K562 (cell line): ENCODE results near the gene VPS9D1. TPM values are rescaled to one million over a fixed set of nuclear protein-coding genes. Genes with fewer than 3 reads are reported as not detected.
A peak's percentile ranks its signal among the peaks of the same experiment; 100 is the strongest.

Experiments used
- ARID2 ChIP-seq: fragments of 450-650 bp; IDR thresholded peaks from 2 replicates; pipeline ENCODE4 v1.6.1; 2017; ENCODE audit warnings: antibody characterized with exemption, mild to moderate bottlenecking
- CAMTA2 ChIP-seq: fragments of 250-450 bp; sonication (Bioruptor Pico); conservative IDR thresholded peaks from 2 replicates; pipeline ENCODE4 v1.5.1; 2022
- CBFB ChIP-seq: sonication (generic); formaldehyde crosslinking; IDR thresholded peaks from 2 replicates; pipeline ENCODE4 v1.4.0; 2020; ENCODE audit warnings: mild to moderate bottlenecking, missing genetic modification reagents
- EHMT2 ChIP-seq: fragments of 450-650 bp; IDR thresholded peaks from 2 replicates; pipeline ENCODE4 v1.6.1; 2018; ENCODE audit warnings: antibody characterized with exemption
- FOXJ2 ChIP-seq: fragments of 200-800 bp; sonication (Bioruptor generic); IDR thresholded peaks from 2 replicates; pipeline ENCODE4 v1.6.1; 2016; ENCODE audit warnings: missing genetic modification characterization, missing compliant biosample characterization
- HDAC8 ChIP-seq: fragments of 450-650 bp; IDR thresholded peaks from 2 replicates; pipeline ENCODE4 v1.6.1; 2016; ENCODE audit warnings: mild to moderate bottlenecking, missing genetic modification characterization, moderate library complexity, missing compliant biosample characterization
- HEY1 ChIP-seq: fragments of 250-450 bp; sonication (Bioruptor Pico); IDR thresholded peaks from 2 replicates; pipeline ENCODE4 v1.5.0; 2020; ENCODE audit warnings: mild to moderate bottlenecking, moderate library complexity, borderline replicate concordance
- KAT2B ChIP-seq: IDR thresholded peaks from one replicate; pipeline ENCODE4 v1.6.1; 2012; ENCODE audit warnings: low read depth, mild to moderate bottlenecking, control low read depth, inconsistent platforms, low read length, moderate library complexity
- LEF1 ChIP-seq: fragments of 450-650 bp; IDR thresholded peaks from 2 replicates; pipeline ENCODE4 v1.6.1; 2016; ENCODE audit warnings: mild to moderate bottlenecking
- MEF2D ChIP-seq: conservative IDR thresholded peaks from 2 replicates; pipeline ENCODE4 v1.6.1; 2016; ENCODE audit warnings: low read depth, missing genetic modification characterization, missing compliant biosample characterization
- MTF1 ChIP-seq: fragments of 250-450 bp; sonication (Bioruptor Pico); IDR thresholded peaks from 2 replicates; pipeline ENCODE4 v1.9.0; 2021; ENCODE audit warnings: moderate library complexity, mild to moderate bottlenecking, inconsistent platforms, borderline replicate concordance
- MXI1 ChIP-seq: IDR thresholded peaks from 2 replicates; pipeline ENCODE4 v1.6.1; 2011; ENCODE audit warnings: low read depth, mild to moderate bottlenecking, improper control_type of control experiment, low read length
- POLR2AphosphoS5 ChIP-seq: IDR thresholded peaks from 2 replicates; pipeline ENCODE4 v1.6.1; 2011; ENCODE audit warnings: mild to moderate bottlenecking, low read depth, low read length, moderate library complexity; ENCODE audit not compliant: control insufficient read depth, insufficient read depth
- SMAD3 ChIP-seq: fragments of 450-650 bp; formaldehyde crosslinking; conservative IDR thresholded peaks from 2 replicates; pipeline ENCODE4 v1.4.0; 2020; ENCODE audit warnings: mild to moderate bottlenecking
- SREBF1 ChIP-seq: fragments of 150-350 bp; IDR thresholded peaks from 2 replicates; pipeline ENCODE4 v1.6.1; 2014; ENCODE audit warnings: antibody characterized with exemption, low read depth, low read length, borderline replicate concordance
- TCFL5 ChIP-seq: fragments of 250-450 bp; sonication (Bioruptor Pico); conservative IDR thresholded peaks from 2 replicates; pipeline ENCODE4 v1.6.1; 2021; ENCODE audit warnings: mild to moderate bottlenecking, moderate library complexity, matching md5 sums
- ZKSCAN3 ChIP-seq: fragments of 250-450 bp; sonication (Bioruptor Pico); IDR thresholded peaks from 2 replicates; pipeline ENCODE4 v1.4.0; 2020
- ZNF583 ChIP-seq: fragments of 250-450 bp; sonication (Bioruptor Pico); IDR thresholded peaks from 2 replicates; pipeline ENCODE4 v1.4.0; 2020
- ZNF586 ChIP-seq: fragments of 450-650 bp; formaldehyde crosslinking; conservative IDR thresholded peaks from 2 replicates; pipeline ENCODE4 v1.4.0; 2020; ENCODE audit warnings: mild to moderate bottlenecking, moderate library complexity
- ZNF764 ChIP-seq: fragments of 250-450 bp; sonication (Bioruptor Pico); IDR thresholded peaks from 2 replicates; pipeline ENCODE4 v1.4.0; 2020; ENCODE audit warnings: low read depth, mild to moderate bottlenecking, moderate library complexity
- polyA plus RNA-seq, 8 experiments: library from polyadenylated mRNA; depleted of rRNA in 4 of 8; stranded (reverse) in 5 of 8; unstranded in 3 of 8; fragments of >200 nt; fragmentation: Nextera tagmentation in 2 of 8; fragmentation: Illumina TruSeq in 1 of 8; extraction: Ambion mirVana in 2 of 8; extraction: Trizol in 1 of 8; gene quantifications; 2 replicates each; pipeline versions ENCODE4 v1.2.1 to v1.2.3, GENCODE V29; 2011 to 2014; ENCODE audit warnings: inconsistent platforms in 1 of 8, missing spikeins in 1 of 8
- total RNA-seq, 7 experiments: library from RNA; depleted of rRNA in 6 of 7; stranded (reverse); fragments of >200 nt in 6 of 7; fragmentation: Illumina TruSeq in 2 of 7; extraction: Trizol in 2 of 7; gene quantifications; 2 replicates each; pipeline versions ENCODE4 v1.2.1 to v1.2.3, GENCODE V29; 2011 to 2021; ENCODE audit warnings: low replicate concordance in 1 of 7
- TF ChIP-seq, protein P1 (sequence below): fragments of 450-650 bp; IDR thresholded peaks from 2 replicates; pipeline ENCODE4 v1.6.1; 2017; ENCODE audit warnings: mild to moderate bottlenecking, moderate library complexity
- TF ChIP-seq, protein P2 (sequence below): conservative IDR thresholded peaks from 2 replicates; pipeline ENCODE4 v1.6.1; 2011; ENCODE audit warnings: low read depth, mild to moderate bottlenecking, low read length; ENCODE audit not compliant: control insufficient read depth
- TF ChIP-seq, protein P3 (sequence below): IDR thresholded peaks from 2 replicates; pipeline ENCODE4 v1.6.1; 2012; ENCODE audit warnings: low read depth, low read length, improper control_type of control experiment, borderline replicate concordance
- TF ChIP-seq, protein P4 (sequence below): fragments of 450-650 bp; formaldehyde crosslinking; IDR thresholded peaks from 2 replicates; pipeline ENCODE4 v1.4.0; 2022; ENCODE audit warnings: mild to moderate bottlenecking, moderate library complexity

VPS9D1 gene
- total and polyA plus RNA-seq, 9 of the 15 experiments (the other 6 are each of a cell fraction or from before 2014, with no cell fraction given) = 0.33 to 3.1 (median 1.1) TPM

DNA sequence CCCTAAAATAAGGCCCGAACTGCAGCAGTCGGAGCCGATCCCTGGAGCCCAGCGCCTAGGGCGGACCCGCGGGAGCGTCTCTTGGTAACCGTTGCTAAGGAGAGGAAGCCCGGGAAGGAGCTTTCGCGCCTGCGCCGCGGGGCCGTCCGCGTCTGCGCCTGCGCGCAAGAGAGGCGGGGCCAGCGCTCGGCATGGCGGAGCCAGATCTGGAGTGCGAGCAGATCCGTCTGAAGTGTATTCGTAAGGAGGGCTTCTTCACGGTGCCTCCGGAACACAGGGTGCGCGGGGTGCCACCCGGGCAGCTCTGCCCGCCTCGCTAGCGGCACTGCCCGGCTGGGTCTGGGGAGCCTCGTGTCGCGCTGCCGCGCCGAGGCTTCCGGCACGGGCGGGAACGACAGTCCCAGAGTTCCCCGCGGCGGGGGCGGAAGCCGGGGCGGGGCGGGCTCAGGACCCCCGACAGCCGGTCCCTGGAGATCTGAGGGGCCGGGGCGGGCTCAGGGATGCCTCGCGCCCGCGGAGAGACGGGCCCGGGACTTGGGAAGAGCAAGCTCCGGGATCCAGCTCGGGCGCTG lies 34.1 kb downstream of the VPS9D1 start, which contains the start of gene CDK10 (continued):
- no peak for TF ChIP-seq ZNF586 (CRISPR knock-in tag)
- TF ChIP-seq ZNF764 (CRISPR knock-in tag) = no peak
- no peak for TF ChIP-seq ARID2
- TF ChIP-seq, protein P1, sequence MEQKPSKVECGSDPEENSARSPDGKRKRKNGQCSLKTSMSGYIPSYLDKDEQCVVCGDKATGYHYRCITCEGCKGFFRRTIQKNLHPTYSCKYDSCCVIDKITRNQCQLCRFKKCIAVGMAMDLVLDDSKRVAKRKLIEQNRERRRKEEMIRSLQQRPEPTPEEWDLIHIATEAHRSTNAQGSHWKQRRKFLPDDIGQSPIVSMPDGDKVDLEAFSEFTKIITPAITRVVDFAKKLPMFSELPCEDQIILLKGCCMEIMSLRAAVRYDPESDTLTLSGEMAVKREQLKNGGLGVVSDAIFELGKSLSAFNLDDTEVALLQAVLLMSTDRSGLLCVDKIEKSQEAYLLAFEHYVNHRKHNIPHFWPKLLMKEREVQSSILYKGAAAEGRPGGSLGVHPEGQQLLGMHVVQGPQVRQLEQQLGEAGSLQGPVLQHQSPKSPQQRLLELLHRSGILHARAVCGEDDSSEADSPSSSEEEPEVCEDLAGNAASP = no peak
- no peak for TF ChIP-seq TCFL5 (CRISPR knock-in tag)
- TF ChIP-seq MTF1 (CRISPR knock-in tag) = no peak
- no peak for TF ChIP-seq SMAD3 (CRISPR knock-in tag)
- no peak for TF ChIP-seq KAT2B
- TF ChIP-seq POLR2AphosphoS5 = peak; percentile 75
- TF ChIP-seq, protein P2, sequence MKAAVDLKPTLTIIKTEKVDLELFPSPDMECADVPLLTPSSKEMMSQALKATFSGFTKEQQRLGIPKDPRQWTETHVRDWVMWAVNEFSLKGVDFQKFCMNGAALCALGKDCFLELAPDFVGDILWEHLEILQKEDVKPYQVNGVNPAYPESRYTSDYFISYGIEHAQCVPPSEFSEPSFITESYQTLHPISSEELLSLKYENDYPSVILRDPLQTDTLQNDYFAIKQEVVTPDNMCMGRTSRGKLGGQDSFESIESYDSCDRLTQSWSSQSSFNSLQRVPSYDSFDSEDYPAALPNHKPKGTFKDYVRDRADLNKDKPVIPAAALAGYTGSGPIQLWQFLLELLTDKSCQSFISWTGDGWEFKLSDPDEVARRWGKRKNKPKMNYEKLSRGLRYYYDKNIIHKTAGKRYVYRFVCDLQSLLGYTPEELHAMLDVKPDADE = peak; percentile 67
- no peak for TF ChIP-seq ZKSCAN3 (CRISPR knock-in tag)
- no peak for TF ChIP-seq LEF1
- TF ChIP-seq, protein P3, sequence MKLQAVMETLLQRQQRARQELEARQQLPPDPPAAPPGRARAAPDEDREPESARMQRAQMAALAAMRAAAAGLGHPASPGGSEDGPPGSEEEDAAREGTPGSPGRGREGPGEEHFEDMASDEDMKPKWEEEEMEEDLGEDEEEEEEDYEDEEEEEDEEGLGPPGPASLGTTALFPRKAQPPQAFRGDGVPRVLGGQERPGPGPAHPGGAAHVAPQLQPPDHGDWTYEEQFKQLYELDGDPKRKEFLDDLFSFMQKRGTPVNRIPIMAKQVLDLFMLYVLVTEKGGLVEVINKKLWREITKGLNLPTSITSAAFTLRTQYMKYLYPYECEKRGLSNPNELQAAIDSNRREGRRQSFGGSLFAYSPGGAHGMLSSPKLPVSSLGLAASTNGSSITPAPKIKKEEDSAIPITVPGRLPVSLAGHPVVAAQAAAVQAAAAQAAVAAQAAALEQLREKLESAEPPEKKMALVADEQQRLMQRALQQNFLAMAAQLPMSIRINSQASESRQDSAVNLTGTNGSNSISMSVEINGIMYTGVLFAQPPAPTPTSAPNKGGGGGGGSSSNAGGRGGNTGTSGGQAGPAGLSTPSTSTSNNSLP = no peak
- TF ChIP-seq MEF2D (tag) = no peak
- TF ChIP-seq CAMTA2 (CRISPR knock-in tag) = no peak
- TF ChIP-seq EHMT2 = no peak
- TF ChIP-seq ZNF583 (CRISPR knock-in tag) = no peak
- TF ChIP-seq SREBF1 = no peak
- peak; percentile 99 for TF ChIP-seq MXI1
- TF ChIP-seq, protein P4, sequence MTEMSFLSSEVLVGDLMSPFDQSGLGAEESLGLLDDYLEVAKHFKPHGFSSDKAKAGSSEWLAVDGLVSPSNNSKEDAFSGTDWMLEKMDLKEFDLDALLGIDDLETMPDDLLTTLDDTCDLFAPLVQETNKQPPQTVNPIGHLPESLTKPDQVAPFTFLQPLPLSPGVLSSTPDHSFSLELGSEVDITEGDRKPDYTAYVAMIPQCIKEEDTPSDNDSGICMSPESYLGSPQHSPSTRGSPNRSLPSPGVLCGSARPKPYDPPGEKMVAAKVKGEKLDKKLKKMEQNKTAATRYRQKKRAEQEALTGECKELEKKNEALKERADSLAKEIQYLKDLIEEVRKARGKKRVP (CRISPR knock-in tag) = no peak
- TF ChIP-seq HDAC8 (tag) = 0 out of 2 replicates have a peak, but pooled peaks have one; percentile 65
- TF ChIP-seq FOXJ2 = no peak
- no peak for TF ChIP-seq HEY1 (CRISPR knock-in tag)
- TF ChIP-seq CBFB = no peak
